HEK293T (cell line): ENCODE data around the gene PDLIM1.

ENCODE experiments used
- ARNT ChIP-seq: fragments of 450-650 bp; IDR thresholded peaks from 2 replicates; pipeline ENCODE4 v1.6.1; 2017; ENCODE audit warnings: mild to moderate bottlenecking
- BHLHE40 ChIP-seq: fragments of 450-650 bp; IDR thresholded peaks from 2 replicates; pipeline ENCODE4 v1.6.1; 2016; ENCODE audit warnings: mild to moderate bottlenecking, moderate library complexity, borderline replicate concordance
- CTBP1 ChIP-seq: fragments of 450-650 bp; IDR thresholded peaks from 2 replicates; pipeline ENCODE4 v1.6.1; 2016; ENCODE audit warnings: borderline replicate concordance
- ELF4 ChIP-seq: fragments of 450-650 bp; IDR thresholded peaks from 2 replicates; pipeline ENCODE4 v1.6.1; 2017; ENCODE audit warnings: antibody characterized with exemption
- FOXA1 ChIP-seq: fragments of 450-650 bp; IDR thresholded peaks from 2 replicates; pipeline ENCODE4 v1.6.1; 2016; ENCODE audit warnings: mild to moderate bottlenecking
- FOXK2 ChIP-seq: fragments of 450-650 bp; IDR thresholded peaks from 2 replicates; pipeline ENCODE4 v1.6.1; 2016; ENCODE audit warnings: mild to moderate bottlenecking
- FOXM1 ChIP-seq: fragments of 450-650 bp; IDR thresholded peaks from 2 replicates; pipeline ENCODE4 v1.6.1; 2017; ENCODE audit warnings: mild to moderate bottlenecking, borderline replicate concordance
- L3MBTL2 ChIP-seq: fragments of 450-650 bp; conservative IDR thresholded peaks from 2 replicates; pipeline ENCODE4 v1.6.1; 2016; ENCODE audit warnings: mild to moderate bottlenecking
- LEF1 ChIP-seq: fragments of 450-650 bp; IDR thresholded peaks from 2 replicates; pipeline ENCODE4 v1.6.1; 2017; ENCODE audit warnings: mild to moderate bottlenecking, borderline replicate concordance
- NFRKB ChIP-seq: fragments of 450-650 bp; IDR thresholded peaks from 2 replicates; pipeline ENCODE4 v1.6.1; 2016; ENCODE audit warnings: mild to moderate bottlenecking, moderate library complexity
- PKNOX1 ChIP-seq: fragments of 450-650 bp; IDR thresholded peaks from 2 replicates; pipeline ENCODE4 v1.6.1; 2016
- SP1 ChIP-seq: fragments of 450-650 bp; IDR thresholded peaks from 2 replicates; pipeline ENCODE4 v1.6.1; 2017
- TARDBP ChIP-seq: fragments of 450-650 bp; IDR thresholded peaks from 2 replicates; pipeline ENCODE4 v1.6.1; 2016
- ZNF384 ChIP-seq: fragments of 450-650 bp; IDR thresholded peaks from 2 replicates; pipeline ENCODE4 v1.6.1; 2016

- TF ChIP-seq ZNF384, result no peak
- no peak for TF ChIP-seq FOXA1
- TF ChIP-seq LEF1, result no peak
- no peak for TF ChIP-seq FOXM1
- no peak for TF ChIP-seq TARDBP
- no peak for TF ChIP-seq NFRKB
- no peak for TF ChIP-seq ARNT
- TF ChIP-seq PKNOX1, result no peak
- TF ChIP-seq FOXK2, result no peak
- TF ChIP-seq SP1, result no peak
- TF ChIP-seq BHLHE40, result no peak
- no peak for TF ChIP-seq ELF4
- no peak for TF ChIP-seq CTBP1
- TF ChIP-seq L3MBTL2, result no peak
Measured at GRCh38 chr10:95337423-95338160, 46.8 kb upstream of the PDLIM1 start.
